Measurements from ENCODE around the gene GPC3.
"Not testable (repeated sequence)": the region's sequence is repeated elsewhere in the genome, so short reads cannot be mapped to it uniquely, and the experiment has no call there.

The GPC3 gene

DNA sequence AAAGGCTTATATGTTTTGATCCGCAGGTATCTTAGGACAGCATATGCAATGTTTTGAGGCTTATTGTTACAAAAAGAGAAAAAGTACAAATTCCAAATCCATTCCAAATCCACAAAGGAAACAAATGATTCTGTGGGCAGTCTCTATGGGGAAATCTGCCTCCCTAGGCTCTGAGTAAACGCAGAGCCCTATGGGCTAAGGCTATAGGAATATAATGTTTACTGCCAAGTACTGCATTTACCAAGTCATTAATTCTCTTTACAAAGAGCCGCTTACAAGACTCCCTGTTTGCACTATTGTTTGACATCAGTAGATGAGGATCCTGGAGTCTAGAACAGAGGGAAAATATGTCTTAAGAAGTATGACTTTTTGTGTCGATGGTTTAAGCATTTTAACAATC is 357.7 kb downstream of the GPC3 start:
- in situ Hi-C loops (cut with MboI; ENCODE audit: low sequenced_read_pairs) = no loop called here

DNA sequence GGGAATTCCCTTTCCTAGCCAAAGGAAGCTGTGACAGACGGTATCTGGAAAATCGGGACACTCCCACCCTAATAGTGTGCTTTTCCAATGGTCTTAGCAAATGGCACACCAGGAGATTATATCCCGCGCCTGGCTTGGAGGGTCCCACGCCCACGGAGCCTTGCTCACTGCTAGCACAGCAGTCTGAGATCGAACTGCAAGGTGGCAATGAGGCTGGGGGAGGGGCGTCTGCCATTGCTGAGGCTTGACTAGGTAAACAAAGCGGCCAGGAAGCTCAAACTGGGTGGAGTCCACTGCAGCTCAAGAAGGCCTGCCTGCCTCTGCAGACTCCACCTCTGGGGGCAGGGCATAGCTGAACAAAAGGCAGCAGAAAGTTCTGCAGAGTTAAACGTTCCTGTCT is 364.0 kb downstream of the GPC3 start:
- in situ Hi-C loops (cut with MboI; ENCODE audit: low sequenced_read_pairs) = not testable (repeated sequence)

DNA sequence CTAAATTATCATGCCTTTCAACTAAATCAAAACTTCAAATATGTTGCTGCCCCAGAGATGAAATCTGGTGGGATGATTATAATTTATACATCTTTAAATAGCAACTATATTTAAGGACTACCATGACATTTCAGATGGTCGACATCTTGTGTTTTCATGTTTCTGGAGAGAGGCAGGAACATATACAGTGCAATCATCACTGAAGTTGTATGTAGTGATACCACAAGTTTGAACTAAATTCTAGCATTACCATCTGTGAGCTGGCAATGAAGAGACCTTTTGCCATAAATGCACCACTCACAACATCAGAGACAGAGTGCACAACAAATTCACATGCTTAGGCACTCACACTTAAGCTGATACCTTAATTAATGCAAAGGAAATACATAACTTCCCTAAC is 373.7 kb downstream of the GPC3 start:
- in situ Hi-C loops (cut with MboI; ENCODE audit: low sequenced_read_pairs) = no loop called here

DNA sequence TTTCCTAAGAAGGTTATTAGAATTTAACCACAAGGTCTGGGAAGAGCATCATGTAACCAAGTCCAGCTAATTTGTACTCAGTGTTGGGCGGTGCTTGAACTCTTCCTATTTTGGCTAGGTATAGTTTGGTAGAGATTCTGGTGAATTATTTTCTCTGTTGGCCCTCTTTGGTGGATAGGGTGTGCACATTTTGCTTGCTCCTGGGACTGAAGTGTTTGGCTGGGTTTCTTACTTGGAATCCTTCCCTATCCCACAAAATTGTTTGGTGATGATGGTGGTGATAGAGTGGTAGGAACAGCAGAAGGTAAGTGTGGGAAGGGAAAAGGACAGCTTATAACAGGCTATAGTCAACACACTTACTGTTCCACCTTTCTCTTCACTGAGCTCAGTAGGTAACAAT is 375.3 kb downstream of the GPC3 start:
- in situ Hi-C loops (cut with MboI; ENCODE audit: low sequenced_read_pairs) = no loop called here

DNA sequence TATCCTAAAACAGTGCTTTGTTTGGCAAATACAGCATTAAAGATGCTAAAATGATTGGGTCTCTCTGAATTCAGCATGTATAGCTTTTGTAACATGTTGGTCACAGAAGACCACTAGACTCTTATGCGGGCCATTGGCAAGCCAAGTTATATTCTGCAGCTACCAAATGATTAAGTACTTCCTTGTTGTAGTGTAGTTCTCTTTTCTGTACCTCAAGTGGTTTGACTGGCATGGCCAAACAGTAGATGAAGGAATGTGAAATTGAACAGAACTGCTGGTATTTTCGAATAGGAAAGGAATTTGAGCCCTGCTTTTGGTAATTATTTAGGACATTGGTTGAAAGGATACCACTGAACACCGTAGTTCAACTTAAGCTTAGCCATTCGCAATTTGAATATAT is 376.2 kb downstream of the GPC3 start:
- in situ Hi-C loops (cut with MboI; ENCODE audit: low sequenced_read_pairs) = no loop called here

DNA sequence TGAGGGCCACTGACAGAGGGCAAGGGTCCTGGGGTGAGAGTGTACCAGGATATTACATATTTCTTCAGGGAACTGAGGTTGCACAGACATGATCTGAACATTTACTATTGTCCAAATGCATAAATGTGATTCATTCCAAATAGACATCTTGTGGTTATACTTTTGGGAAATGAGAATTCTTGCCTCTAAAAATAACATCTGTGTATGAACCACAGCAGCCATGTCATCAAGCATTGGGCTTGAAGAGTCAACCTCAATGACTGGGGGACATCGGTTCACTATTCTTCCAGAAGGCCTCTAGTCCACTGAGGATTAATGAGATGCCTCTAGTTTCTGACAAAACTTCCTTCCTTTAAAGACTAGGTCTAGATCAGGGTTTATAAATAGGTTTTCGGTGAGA is 377.0 kb downstream of the GPC3 start:
- in situ Hi-C loops (cut with MboI; ENCODE audit: low sequenced_read_pairs) = no loop called here

DNA sequence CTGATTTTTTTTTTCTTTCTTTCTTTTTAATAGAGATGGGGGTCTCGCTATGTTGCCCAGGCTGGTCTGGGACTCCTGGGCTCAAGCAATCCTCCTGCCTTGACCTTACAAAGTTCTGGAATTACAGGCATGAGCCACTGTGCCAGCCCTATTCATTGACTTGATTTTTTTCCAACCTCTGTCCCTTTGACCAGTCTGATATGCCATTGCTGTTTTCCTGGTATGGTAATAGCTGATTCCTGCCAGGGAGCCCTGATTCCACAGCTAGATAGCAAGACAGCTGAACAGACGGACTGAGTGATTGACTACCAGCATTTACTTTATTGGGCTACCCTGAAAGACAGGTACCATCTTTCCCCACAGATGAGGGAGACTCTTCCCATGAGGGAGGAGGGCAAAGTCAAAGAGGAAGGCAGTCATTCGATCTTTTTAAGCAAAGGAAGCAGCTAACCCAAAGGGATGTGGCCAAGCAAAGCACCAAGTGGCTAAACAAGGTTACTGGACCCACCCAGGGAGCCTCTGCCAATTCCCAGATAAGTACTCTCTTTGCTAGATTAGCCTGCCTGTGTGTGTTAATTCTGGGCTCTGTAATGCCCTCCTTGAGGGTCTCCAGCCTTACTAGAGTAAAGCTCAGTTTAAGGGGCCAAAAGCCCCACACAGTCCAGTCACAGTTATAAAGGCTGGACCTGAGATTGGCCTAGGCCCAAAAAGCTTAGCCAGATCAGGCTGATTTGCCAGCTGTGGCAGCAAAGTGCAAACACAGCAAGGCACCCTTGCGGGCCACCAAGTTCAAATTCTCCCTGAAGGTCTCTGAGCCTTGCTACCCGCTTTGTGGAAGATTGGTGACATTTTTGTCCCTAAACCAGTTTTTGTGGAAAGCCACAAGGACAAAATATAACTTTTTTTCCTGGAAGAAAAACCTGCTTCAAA is 377.7 kb downstream of the GPC3 start:
- in situ Hi-C loops (cut with MboI; ENCODE audit: low sequenced_read_pairs) = no loop called here

DNA sequence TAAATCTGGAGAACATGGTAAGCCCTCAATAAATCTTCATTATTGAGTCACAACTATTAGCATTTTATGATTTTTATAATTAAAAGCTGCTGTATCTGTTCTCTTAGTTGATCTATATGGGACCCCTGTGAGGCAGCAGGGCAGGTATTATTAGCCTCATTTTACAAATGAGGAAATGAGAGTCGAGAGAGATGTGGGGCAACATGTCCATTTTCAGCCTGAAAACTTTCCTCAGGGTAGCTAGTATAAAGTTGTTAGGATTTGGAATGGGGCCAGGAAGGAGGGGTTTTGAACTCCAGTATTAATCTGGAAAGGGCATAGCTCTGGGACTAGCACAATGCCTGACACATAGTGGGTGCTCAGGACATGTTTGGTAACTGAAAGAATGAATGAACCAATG is 378.4 kb downstream of the GPC3 start:
- in situ Hi-C loops (cut with MboI; ENCODE audit: low sequenced_read_pairs) = no loop called here

DNA sequence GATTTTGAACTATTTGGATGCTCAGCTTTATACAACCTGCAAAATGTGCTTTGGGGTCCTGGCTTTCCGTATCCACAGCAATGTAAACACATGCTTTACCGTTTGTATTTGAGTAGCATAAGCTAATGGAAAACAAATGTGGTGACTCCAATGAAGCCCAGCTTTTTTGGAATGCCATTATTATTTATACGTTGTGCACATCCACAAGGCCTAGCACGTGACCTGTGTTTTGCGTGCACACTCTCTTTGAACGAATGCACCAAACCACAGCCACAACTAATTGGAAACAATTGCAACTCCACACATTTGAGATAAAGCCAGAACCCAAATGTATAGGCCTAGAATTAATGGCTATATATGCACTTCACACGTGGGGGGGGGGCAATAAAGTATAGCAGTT is 380.6 kb downstream of the GPC3 start:
- in situ Hi-C loops (cut with MboI; ENCODE audit: low sequenced_read_pairs) = no loop called here

DNA sequence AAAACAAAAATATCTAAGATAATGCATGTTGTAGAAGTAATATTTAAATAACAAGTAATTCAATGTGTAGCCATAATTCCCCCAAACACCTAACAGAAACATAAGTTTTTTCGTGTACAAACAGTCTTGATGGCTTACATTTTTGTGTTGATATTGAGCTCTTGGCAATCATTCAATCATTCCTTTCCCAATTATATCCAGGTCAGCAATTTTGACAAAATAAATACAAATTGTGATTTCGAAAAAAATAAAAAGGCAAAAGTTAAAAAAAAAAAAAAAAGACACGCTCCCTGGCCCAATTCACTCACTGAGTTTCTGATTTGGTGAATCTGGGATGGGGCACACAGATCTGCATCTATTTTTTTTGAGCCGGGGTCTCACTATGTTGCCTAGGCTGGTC is 382.5 kb downstream of the GPC3 start:
- in situ Hi-C loops (cut with MboI; ENCODE audit: low sequenced_read_pairs) = no loop called here

DNA sequence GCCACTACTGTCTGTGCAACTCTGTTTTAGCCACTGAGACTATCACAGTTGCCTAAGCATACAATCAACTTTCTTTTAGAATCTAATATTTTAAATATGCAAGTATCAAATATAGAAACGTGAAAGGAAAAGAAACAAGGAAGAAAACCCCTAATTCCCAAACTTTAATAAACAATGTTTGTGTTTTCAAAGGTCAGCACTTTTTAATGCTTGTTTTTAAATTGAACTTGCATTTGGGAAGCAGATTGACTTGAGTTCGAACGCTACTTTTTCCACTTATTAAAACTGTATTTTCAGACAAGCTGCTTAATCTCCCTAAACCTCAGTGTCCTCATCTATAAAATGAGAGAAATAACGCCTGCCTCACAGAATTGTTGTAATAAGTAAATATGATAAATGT is 384.3 kb downstream of the GPC3 start:
- in situ Hi-C loops (cut with MboI; ENCODE audit: low sequenced_read_pairs) = no loop called here

DNA sequence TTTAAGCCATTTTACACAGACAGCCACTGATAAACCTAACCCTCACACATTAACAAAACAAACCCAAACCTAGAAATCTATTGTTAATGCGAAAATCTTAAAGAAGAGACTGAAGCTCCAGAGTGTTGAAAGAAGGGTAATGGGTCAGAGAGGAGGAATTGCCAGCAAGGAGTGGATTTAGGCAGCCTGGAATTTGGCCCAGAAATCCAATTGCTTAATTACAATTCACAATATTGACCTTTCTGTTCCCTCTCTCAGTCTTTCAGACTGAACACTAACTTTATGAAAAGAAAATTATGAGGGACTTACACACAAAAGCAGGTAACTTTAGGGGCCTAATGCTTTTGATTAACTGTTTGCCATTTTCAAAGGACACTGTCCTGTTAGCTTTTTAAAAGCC is 384.9 kb downstream of the GPC3 start:
- in situ Hi-C loops (cut with MboI; ENCODE audit: low sequenced_read_pairs) = no loop called here

DNA sequence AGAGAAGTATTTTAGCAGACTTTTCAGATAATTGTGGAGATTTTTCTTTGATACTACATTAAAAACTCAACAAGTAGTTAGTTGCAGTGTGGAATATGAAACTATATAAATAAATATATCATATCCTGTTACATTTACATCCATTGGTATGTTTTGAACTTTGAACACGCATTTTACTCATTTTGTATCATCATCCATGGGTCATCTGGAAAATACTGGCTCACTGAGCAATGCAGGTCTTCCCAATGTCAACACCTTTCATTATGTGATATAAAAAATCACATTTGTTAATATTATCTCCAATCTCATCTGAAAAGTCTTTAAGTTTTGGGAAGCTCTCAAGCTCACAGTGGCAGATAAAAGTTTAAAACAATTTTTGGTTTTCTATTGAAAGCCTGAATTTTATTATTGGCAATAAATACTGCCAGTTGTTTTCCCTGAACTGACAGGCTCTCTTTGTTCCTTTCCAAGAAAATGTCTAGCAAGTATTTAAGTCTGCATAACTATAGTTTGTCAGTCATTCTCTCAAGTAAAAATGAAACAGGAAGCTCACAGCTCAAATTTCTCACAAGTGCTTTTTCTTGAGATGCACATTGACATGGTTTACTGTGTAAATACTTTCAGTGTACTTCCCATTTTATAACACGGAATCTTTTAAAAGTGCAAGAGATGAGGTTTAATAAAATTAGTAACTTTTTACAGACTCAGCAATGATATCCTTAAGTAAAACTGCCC is 386.6 kb downstream of the GPC3 start:
- in situ Hi-C loops (cut with MboI; ENCODE audit: low sequenced_read_pairs) = no loop called here

DNA sequence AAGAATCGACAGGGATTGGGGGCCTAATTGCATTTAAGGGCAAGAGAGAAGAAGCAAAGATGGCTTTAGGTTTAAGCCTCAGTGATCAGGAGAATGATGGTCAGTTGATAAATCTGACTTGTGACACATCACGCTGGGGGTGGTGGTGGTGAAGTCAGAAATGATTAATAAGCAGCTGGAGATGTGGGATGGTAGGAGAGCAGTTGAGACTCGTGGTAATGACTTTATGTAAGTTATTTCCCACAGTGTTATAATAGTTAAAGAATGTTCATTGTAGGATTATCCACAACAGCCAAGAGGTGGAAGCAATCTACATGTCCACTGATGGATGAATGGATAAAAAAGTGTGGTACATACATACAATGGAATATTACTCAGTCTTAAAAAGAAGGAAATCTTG is 391.2 kb downstream of the GPC3 start:
- in situ Hi-C loops (cut with MboI; ENCODE audit: low sequenced_read_pairs) = no loop called here

DNA sequence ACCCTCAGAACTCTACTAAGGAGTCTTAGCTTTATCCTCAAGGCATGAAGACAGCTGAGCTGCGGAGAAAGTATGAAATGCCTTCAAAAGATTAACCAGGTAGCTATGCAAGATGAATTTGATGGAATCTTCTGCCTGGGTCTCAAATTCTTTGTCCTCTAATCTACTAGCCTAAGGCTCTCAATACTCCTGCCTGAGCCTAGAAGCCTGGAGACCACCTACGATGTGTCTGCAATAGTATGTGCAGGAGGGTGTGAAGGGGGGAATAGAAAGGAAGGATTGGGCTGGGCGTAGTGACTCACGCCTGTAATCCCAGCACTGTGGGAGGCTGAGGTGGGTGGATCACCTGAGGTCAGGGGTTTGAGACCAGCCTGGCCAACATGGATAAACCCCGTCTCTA is 391.9 kb downstream of the GPC3 start:
- in situ Hi-C loops (cut with MboI; ENCODE audit: low sequenced_read_pairs) = no loop called here

DNA sequence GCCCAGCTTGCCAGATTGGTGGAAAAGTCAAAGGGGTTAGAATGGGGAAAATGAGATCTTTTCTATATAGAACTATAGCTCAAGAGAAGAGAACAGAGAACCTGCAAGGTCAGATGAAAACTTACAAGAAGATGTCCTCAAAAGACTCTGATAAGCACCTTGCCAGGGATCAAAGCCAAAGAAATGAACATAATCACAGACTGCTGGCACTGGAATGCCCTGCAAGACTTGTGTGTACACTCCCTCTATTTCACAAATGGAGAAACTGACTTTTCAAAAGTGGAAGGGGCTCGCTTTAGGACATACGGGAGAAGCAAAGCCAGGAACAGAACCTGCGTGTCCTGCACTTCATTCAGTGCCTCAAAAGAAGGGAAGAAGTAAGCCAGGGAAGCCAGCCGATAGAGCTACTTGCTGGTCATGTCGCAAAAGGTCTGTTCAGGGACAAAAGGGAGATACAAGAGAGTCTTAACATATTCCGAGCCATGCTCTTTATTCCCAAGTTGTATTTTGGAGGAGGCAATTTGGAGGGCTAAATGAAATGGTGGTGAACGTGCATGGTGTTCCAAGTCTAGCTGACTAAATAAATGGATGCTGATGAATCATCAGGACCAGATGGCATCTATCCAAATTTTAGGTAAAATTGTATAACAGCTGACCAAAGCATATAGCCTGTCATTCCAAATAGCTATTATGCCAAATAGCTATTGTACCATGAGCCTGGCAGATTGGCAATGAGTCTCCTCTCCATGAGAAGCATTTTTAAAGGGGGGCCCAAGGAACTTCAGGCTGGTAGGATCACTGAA is 394.5 kb downstream of the GPC3 start:
- in situ Hi-C loops (cut with MboI; ENCODE audit: low sequenced_read_pairs) = no loop called here

DNA sequence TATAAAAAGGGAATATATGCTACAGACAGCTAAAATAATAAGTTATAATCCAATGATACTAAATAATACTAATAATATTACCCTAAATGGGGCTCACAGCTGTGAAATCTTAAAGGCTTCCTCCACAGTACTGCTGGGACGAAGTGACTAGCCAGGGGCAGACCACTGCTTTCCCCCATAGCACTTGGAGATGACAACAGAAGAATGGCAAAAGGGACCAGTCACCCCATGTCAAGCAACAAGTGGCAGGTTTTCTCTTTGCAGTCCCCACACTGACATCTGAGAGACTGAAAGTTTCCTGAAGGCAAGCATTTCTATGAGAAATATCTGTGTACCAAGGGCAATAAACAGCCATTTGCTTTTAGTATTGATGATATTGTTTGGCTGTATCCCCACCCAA is 396.6 kb downstream of the GPC3 start:
- in situ Hi-C loops (cut with MboI; ENCODE audit: low sequenced_read_pairs) = no loop called here

DNA sequence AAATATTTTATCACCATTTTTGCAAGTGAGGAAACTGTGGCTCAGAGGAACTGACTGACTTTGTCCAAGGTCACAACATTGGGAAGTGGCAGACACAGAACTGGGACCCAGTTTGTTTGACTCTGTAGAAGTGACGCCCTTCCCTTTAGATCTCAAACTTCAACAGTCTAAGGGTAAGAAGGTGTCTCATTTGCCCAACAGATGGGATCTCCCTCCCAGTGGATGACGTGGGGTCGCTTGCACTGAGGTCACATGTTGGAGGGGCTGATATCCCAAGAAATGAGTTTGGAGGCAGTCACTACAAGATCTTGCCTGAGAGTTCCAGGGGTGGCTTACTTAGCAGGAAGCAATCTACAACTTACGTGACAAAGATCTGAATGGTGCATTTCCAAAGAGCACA is 397.6 kb downstream of the GPC3 start:
- in situ Hi-C loops (cut with MboI; ENCODE audit: low sequenced_read_pairs) = no loop called here

DNA sequence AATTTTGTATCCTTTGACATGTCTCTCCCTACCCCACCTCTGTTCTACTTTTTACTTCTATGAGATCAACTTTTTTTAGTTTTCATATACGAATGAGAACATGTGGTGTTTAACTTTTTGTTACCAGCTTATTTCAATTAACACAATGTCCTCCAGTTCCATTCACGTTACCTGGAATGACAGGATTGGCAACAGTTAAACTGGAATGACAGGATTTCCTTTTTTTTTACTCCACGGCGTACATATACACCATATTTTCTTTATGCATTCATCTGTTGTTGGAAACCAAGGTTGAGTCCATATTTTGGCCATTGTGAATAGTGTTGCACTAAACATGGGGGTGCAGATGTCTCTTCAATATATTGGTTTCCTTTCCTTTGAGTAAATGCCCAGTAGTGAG is 398.3 kb downstream of the GPC3 start:
- in situ Hi-C loops (cut with MboI; ENCODE audit: low sequenced_read_pairs) = no loop called here

DNA sequence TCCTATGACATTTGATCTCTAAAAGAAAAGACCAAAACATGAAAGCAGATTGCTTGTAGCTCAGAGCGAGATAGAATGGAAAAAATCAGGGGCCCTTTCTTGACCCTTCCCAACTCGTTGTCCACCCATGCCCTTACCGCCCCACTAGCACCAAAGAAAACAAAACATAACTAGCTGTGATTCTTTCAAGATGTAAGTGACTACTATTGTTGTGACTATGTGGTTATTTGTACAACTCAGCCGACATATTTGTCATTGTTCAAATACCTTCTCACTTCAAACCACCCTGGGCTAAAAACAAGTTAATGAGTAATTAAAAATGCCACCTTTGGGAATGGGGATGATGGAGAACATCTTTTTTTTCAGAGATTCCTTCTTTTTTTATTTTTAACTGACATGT is 399.0 kb downstream of the GPC3 start:
- in situ Hi-C loops (cut with MboI; ENCODE audit: low sequenced_read_pairs) = no loop called here

DNA sequence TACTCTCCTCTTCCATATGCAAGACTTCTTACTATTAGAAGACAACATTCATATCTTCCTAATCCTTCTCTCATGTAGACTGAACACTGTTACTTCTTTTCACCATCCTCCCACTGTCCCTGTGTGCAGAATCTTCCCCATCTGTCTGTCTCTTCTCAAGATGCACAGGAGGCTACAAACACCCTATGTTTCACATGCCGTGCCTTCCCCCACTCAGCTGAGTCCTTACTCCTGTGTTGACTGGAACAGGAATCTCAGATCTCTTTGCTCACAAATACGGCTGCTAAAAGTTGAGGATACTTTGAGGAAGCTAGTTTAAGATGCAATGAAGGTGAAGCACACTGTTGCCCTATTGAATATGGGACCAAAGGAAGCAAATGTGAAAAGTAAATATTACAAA is 401.6 kb downstream of the GPC3 start:
- in situ Hi-C loops (cut with MboI; ENCODE audit: low sequenced_read_pairs) = no loop called here

DNA sequence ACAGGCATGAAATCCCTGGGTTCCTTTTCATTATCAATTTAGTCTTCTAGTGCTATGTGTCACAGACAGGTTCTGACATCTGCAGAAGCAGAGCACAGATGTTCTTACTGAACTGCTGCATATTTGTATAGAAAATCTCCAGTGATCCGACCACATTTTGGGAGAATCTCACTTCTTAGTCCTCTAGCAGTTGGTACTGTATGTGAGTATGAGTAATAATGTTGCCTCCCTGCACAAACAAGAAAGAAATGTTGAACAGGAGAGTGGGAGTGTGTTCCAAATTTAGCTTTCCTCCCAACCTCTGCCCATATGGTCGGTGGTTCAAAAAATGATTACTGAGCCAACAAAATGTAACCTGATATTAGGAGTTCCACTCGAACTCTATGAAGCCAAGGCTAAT is 404.8 kb downstream of the GPC3 start:
- in situ Hi-C loops (cut with MboI; ENCODE audit: low sequenced_read_pairs) = no loop called here

Measured in HL-60/S4 treated with retinoic acid at 250 ng/mL for 4 days and 3 days (cell line).